ENCODE measurements around the gene GSPT1.

Gene GSPT1

GRCh38 chr16:11877374-11877773 lies 38.4 kb downstream of the GSPT1 start:
- Histone ChIP-seq H4K20me1 (ENCODE audit: insufficient read depth, low read length, poor library complexity, severe bottlenecking) (no peaks in the 10 kb centered on the region), H3K27me3 (ENCODE audit: insufficient read depth, low read length, poor library complexity, severe bottlenecking) (no peaks in the 10 kb centered on the region), H2AFZ (ENCODE audit: low read length) (no peak overlapping the region), H3F3A (ENCODE audit: low read depth) (no peaks in the 10 kb centered on the region), H3K4me2 (ENCODE audit: low read depth, low read length, poor library complexity, severe bottlenecking) (no peak overlapping the region), H3K4me3 (ENCODE audit: low read length, poor library complexity, severe bottlenecking) (no peak overlapping the region), H3K9me3 (ENCODE audit: insufficient read depth, low read depth, low read length) (no peaks in the 10 kb centered on the region), H3K9me2 (replicated peaks; ENCODE audit: low read depth, low read length) (no peaks in the 10 kb centered on the region), H3K79me2 (ENCODE audit: insufficient read depth, low read length) (no peaks in the 10 kb centered on the region), H3K36me3 (ENCODE audit: insufficient read depth, low read length) (peaks cover 66% of the 10 kb centered on the region; the same call in 1 of the 2 replicates), H3K4me1 (ENCODE audit: insufficient read depth, low read length, poor library complexity, severe bottlenecking) (no peaks in the 10 kb centered on the region), H3K9ac (ENCODE audit: low read depth, low read length, poor library complexity, severe bottlenecking) (no peak overlapping the region)
- no peak for TF ChIP-seq CTCF (conservative IDR thresholded peaks at IDR 0.05; ENCODE audit: low read length)
- no peak for TF ChIP-seq EZH2phosphoT487 (IDR thresholded peaks at IDR 0.05; ENCODE audit: borderline replicate concordance)

GRCh38 chr16:11876306-11876705 lies 39.5 kb downstream of the GSPT1 start:
- no peaks in the 10 kb centered on the region for H3F3A ChIP-seq (ENCODE audit: low read depth)
- no peaks in the 10 kb centered on the region for H4K20me1 ChIP-seq (ENCODE audit: insufficient read depth, low read length, poor library complexity, severe bottlenecking)
- peaks cover 66% of the 10 kb centered on the region; the same call in 1 of the 2 replicates for H3K36me3 ChIP-seq (ENCODE audit: insufficient read depth, low read length)
- no peak overlapping the region for H3K4me3 ChIP-seq (ENCODE audit: low read length, poor library complexity, severe bottlenecking)
- no peak for TF ChIP-seq EZH2phosphoT487 (IDR thresholded peaks at IDR 0.05; ENCODE audit: borderline replicate concordance)
- TF ChIP-seq CTCF (conservative IDR thresholded peaks at IDR 0.05; ENCODE audit: low read length), result no peak
- H3K9me3 ChIP-seq (ENCODE audit: insufficient read depth, low read depth, low read length), result no peaks in the 10 kb centered on the region
- no peaks in the 10 kb centered on the region for H3K9me2 ChIP-seq (replicated peaks; ENCODE audit: low read depth, low read length)
- no peak overlapping the region for H3K9ac ChIP-seq (ENCODE audit: low read depth, low read length, poor library complexity, severe bottlenecking)
- no peaks in the 10 kb centered on the region for H3K79me2 ChIP-seq (ENCODE audit: insufficient read depth, low read length)
- H3K27me3 ChIP-seq (ENCODE audit: insufficient read depth, low read length, poor library complexity, severe bottlenecking), result no peaks in the 10 kb centered on the region
- H3K4me1 ChIP-seq (ENCODE audit: insufficient read depth, low read length, poor library complexity, severe bottlenecking), result no peaks in the 10 kb centered on the region
- H2AFZ ChIP-seq (ENCODE audit: low read length), result no peak overlapping the region
- no peak overlapping the region for H3K4me2 ChIP-seq (ENCODE audit: low read depth, low read length, poor library complexity, severe bottlenecking)

GRCh38 chr16:11875721-11876120 lies 40.0 kb downstream of the GSPT1 start:
- no peaks in the 10 kb centered on the region for H3K9me3 ChIP-seq (ENCODE audit: insufficient read depth, low read depth, low read length)
- H2AFZ ChIP-seq (ENCODE audit: low read length), result no peak overlapping the region
- no peaks in the 10 kb centered on the region for H3F3A ChIP-seq (ENCODE audit: low read depth)
- no peak overlapping the region for H3K9ac ChIP-seq (ENCODE audit: low read depth, low read length, poor library complexity, severe bottlenecking)
- H3K36me3 ChIP-seq (ENCODE audit: insufficient read depth, low read length), result peaks cover 67% of the 10 kb centered on the region; the same call in 1 of the 2 replicates
- H3K9me2 ChIP-seq (replicated peaks; ENCODE audit: low read depth, low read length), result no peaks in the 10 kb centered on the region
- H3K79me2 ChIP-seq (ENCODE audit: insufficient read depth, low read length), result no peaks in the 10 kb centered on the region
- H3K4me2 ChIP-seq (ENCODE audit: low read depth, low read length, poor library complexity, severe bottlenecking), result no peak overlapping the region
- no peaks in the 10 kb centered on the region for H3K4me1 ChIP-seq (ENCODE audit: insufficient read depth, low read length, poor library complexity, severe bottlenecking)
- no peaks in the 10 kb centered on the region for H3K27me3 ChIP-seq (ENCODE audit: insufficient read depth, low read length, poor library complexity, severe bottlenecking)
- H4K20me1 ChIP-seq (ENCODE audit: insufficient read depth, low read length, poor library complexity, severe bottlenecking), result no peaks in the 10 kb centered on the region
- TF ChIP-seq CTCF (conservative IDR thresholded peaks at IDR 0.05; ENCODE audit: low read length), result no peak
- TF ChIP-seq EZH2phosphoT487 (IDR thresholded peaks at IDR 0.05; ENCODE audit: borderline replicate concordance), result no peak
- no peak overlapping the region for H3K4me3 ChIP-seq (ENCODE audit: low read length, poor library complexity, severe bottlenecking)
